HG03521 (cell line): ENCODE data around the gene ABHD18.
A peak's percentile ranks its signal among the peaks of the same experiment; 100 is the strongest.
"Not testable (repeated sequence)": the region's sequence is repeated elsewhere in the genome, so short reads cannot be mapped to it uniquely, and the experiment has no call there.

Experiments used
- ATAC-seq: cut with Tn5 transposase; IDR thresholded peaks from one replicate; pipeline ENCODE4 v1.9.1; 2021; ENCODE audit warnings: mild to moderate bottlenecking, moderate library complexity; ENCODE audit not compliant: unreplicated experiment

The ABHD18 gene

GRCh38 chr4:127965062-127965802 is at the start of gene ABHD18, which contains the start of gene MFSD8:
TSS of gene ABHD18 (plus strand) at chr4:127965406. CDS start at chr4:127982956, 17,550 bp downstream.
TSS of gene MFSD8 (minus strand) at chr4:127965173. CDS start at chr4:127965133, 40 bp downstream.
- ATAC-seq = peak; percentile 95

GRCh38 chr4:127916512-127916911 is 48.7 kb upstream of the ABHD18 start:
- no peak for ATAC-seq

GRCh38 chr4:127917151-127917550 is 48.1 kb upstream of the ABHD18 start:
- no peak for ATAC-seq

- no peak for ATAC-seq
Observed at GRCh38 chr4:127920521-127920920, 44.7 kb upstream of the ABHD18 start.

GRCh38 chr4:127922226-127922625 is 43.0 kb upstream of the ABHD18 start:
- no peak for ATAC-seq

- not testable (repeated sequence) for ATAC-seq
Observed at GRCh38 chr4:127925720-127926119, 39.5 kb upstream of the ABHD18 start.

GRCh38 chr4:127930175-127930574 is 35.0 kb upstream of the ABHD18 start:
- ATAC-seq = no peak

GRCh38 chr4:127931836-127932235 is 33.4 kb upstream of the ABHD18 start:
- ATAC-seq = not testable (repeated sequence)

- no peak for ATAC-seq
Observed at GRCh38 chr4:127936974-127937373, 28.2 kb upstream of the ABHD18 start.

GRCh38 chr4:127957105-127957504 is 8.1 kb upstream of the ABHD18 start:
- ATAC-seq = no peak

GRCh38 chr4:127959794-127960193 is 5.4 kb upstream of the ABHD18 start:
- ATAC-seq = no peak

GRCh38 chr4:127963633-127964398 is 1.4 kb upstream of the ABHD18 start:
- not testable (repeated sequence) for ATAC-seq

- peak; percentile 11 for ATAC-seq
Observed at GRCh38 chr4:127964426-127965061, 662 bp upstream of the ABHD18 start.

GRCh38 chr4:127965803-127966175 is 583 bp downstream of the ABHD18 start:
- peak; percentile 27 for ATAC-seq

GRCh38 chr4:127967141-127967775 is 2.1 kb downstream of the ABHD18 start:
- ATAC-seq = no peak

GRCh38 chr4:127968586-127968985 is 3.4 kb downstream of the ABHD18 start:
- ATAC-seq = no peak

GRCh38 chr4:127970925-127971324 is 5.7 kb downstream of the ABHD18 start:
- not testable (repeated sequence) for ATAC-seq

- ATAC-seq = no peak
Observed at GRCh38 chr4:127975121-127975770, 10.0 kb downstream of the ABHD18 start.

GRCh38 chr4:127978930-127979329 is 13.7 kb downstream of the ABHD18 start:
- no peak for ATAC-seq

- ATAC-seq = no peak
Observed at GRCh38 chr4:127982445-127982844, 17.2 kb downstream of the ABHD18 start.

- no peak for ATAC-seq
Observed at GRCh38 chr4:127985989-127986388, 20.8 kb downstream of the ABHD18 start.
